ENCODE measurements around the gene USP38.

Gene USP38

DNA sequence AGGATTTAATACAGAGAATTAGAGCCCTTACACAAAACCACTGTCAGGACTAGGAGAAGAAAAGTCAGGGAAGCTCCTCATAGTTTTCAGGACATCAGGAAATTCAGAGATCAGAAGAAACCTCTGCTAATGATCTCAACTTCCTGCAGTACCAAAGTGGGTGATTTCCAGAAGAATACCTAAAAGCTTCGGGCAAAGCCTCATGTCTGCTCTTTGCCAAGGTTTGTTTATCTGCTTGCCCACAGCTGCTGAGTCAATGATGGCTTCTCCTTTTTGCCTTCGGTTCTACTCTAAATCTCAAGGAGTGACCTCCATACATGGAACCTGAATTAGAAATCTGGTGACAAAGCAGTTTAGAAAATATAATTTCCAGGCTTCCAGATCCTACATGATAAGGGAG lies 68.4 kb downstream of the USP38 start:
- Histone ChIP-seq H2AFZ (ENCODE audit: low read depth, low read length, severe bottlenecking) (no peak overlapping the region), H3K36me3 (ENCODE audit: low read length) (no peaks in the 10 kb centered on the region), H3K27me3 (ENCODE audit: low read length) (no peaks in the 10 kb centered on the region), H3K4me3 (ENCODE audit: insufficient read depth, low read length, poor library complexity, severe bottlenecking) (no peak overlapping the region), H3K4me2 (ENCODE audit: low read depth, low read length, poor library complexity, severe bottlenecking) (no peak overlapping the region), H4K20me1 (ENCODE audit: low read depth, low read length) (no peaks in the 10 kb centered on the region), H3F3A (ENCODE audit: insufficient read depth) (no peaks in the 10 kb centered on the region), H3K9me2 (replicated peaks; ENCODE audit: insufficient read depth, low read length) (no peaks in the 10 kb centered on the region), H3K9ac (ENCODE audit: low read length) (no peak overlapping the region), H3K27ac (ENCODE audit: low read depth, low read length) (no peak overlapping the region), H3K9me3 (ENCODE audit: insufficient read depth, low read length) (no peaks in the 10 kb centered on the region), H3K79me2 (ENCODE audit: insufficient read depth, low read length) (no peaks in the 10 kb centered on the region)
- TF ChIP-seq EZH2phosphoT487 (conservative IDR thresholded peaks at IDR 0.05; ENCODE audit: low read length), result no peak
- TF ChIP-seq, protein P1, sequence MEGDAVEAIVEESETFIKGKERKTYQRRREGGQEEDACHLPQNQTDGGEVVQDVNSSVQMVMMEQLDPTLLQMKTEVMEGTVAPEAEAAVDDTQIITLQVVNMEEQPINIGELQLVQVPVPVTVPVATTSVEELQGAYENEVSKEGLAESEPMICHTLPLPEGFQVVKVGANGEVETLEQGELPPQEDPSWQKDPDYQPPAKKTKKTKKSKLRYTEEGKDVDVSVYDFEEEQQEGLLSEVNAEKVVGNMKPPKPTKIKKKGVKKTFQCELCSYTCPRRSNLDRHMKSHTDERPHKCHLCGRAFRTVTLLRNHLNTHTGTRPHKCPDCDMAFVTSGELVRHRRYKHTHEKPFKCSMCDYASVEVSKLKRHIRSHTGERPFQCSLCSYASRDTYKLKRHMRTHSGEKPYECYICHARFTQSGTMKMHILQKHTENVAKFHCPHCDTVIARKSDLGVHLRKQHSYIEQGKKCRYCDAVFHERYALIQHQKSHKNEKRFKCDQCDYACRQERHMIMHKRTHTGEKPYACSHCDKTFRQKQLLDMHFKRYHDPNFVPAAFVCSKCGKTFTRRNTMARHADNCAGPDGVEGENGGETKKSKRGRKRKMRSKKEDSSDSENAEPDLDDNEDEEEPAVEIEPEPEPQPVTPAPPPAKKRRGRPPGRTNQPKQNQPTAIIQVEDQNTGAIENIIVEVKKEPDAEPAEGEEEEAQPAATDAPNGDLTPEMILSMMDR (IDR thresholded peaks at IDR 0.05; ENCODE audit: insufficient read depth, low read length, poor library complexity, severe bottlenecking), result no peak

DNA sequence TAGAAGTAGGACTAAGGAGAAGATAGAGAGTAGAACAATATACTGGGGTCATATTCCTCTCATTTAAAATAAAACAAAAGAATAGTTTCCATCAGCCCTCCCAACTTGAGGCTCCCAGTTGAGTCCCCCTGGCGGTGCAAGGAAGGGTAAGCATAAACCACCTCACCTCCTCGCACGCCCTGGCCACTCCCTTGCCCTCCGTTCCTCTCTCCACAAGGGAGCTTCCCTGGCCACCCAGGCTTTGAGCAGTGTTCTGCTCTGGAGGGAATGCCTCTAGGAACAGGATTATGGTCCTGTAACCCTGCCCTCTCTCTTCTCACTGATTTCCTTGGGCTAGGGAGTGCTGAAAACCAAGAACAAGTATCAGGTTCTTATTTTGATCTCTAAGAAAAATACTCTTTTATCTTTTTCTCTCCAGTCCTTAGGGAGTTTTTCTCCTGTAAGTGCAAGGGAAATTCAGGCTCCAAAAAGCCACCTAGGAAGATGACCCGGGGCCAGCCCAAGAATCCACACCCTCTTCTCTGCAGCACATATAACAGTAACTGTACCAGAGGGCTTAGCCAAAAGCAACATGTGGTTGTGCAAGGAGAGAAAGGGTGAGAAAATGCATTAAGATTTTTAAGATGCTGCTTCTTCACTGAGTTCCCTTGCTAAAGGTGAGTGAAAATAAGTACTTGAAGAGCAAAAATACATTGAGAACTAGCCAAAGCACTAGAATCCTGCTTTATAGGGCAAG lies 69.9 kb downstream of the USP38 start:
- Histone ChIP-seq H3F3A (ENCODE audit: insufficient read depth) (no peaks in the 10 kb centered on the region), H3K79me2 (ENCODE audit: insufficient read depth, low read length) (no peaks in the 10 kb centered on the region), H3K4me3 (ENCODE audit: insufficient read depth, low read length, poor library complexity, severe bottlenecking) (no peak overlapping the region), H4K20me1 (ENCODE audit: low read depth, low read length) (no peaks in the 10 kb centered on the region), H3K27ac (ENCODE audit: low read depth, low read length) (no peak overlapping the region), H3K9me3 (ENCODE audit: insufficient read depth, low read length) (no peaks in the 10 kb centered on the region), H3K36me3 (ENCODE audit: low read length) (no peaks in the 10 kb centered on the region), H2AFZ (ENCODE audit: low read depth, low read length, severe bottlenecking) (no peak overlapping the region), H3K9me2 (replicated peaks; ENCODE audit: insufficient read depth, low read length) (no peaks in the 10 kb centered on the region), H3K9ac (ENCODE audit: low read length) (no peak overlapping the region), H3K4me2 (ENCODE audit: low read depth, low read length, poor library complexity, severe bottlenecking) (no peak overlapping the region), H3K27me3 (ENCODE audit: low read length) (no peaks in the 10 kb centered on the region)
- TF ChIP-seq EZH2phosphoT487 (conservative IDR thresholded peaks at IDR 0.05; ENCODE audit: low read length), result no peak
- TF ChIP-seq, protein P1 (IDR thresholded peaks at IDR 0.05; ENCODE audit: insufficient read depth, low read length, poor library complexity, severe bottlenecking), result no peak

DNA sequence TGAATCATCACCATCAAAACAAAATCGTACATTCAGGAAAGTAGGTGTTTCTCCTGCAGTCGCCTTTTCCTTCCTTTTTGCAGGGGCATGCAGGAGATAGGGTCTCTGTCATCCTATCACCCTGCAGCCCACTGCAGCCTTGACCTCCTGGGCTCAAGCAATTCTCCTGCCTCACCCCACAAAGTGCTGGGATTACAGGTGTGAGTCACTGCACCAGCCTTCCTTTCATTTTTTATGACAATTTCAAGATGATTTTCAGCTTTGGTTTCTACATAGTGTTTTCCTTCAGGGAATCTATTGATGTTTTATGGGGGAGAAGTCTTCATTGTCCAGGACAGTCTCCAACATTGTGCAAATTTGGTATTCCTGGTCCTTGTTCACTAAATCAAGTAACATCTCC lies 71.7 kb downstream of the USP38 start:
- no peak overlapping the region for H3K27ac ChIP-seq (ENCODE audit: low read depth, low read length)
- H3K4me2 ChIP-seq (ENCODE audit: low read depth, low read length, poor library complexity, severe bottlenecking), result no peak overlapping the region
- H3K9me2 ChIP-seq (replicated peaks; ENCODE audit: insufficient read depth, low read length), result no peaks in the 10 kb centered on the region
- H2AFZ ChIP-seq (ENCODE audit: low read depth, low read length, severe bottlenecking), result no peak overlapping the region
- no peaks in the 10 kb centered on the region for H3K9me3 ChIP-seq (ENCODE audit: insufficient read depth, low read length)
- no peak for TF ChIP-seq EZH2phosphoT487 (conservative IDR thresholded peaks at IDR 0.05; ENCODE audit: low read length)
- TF ChIP-seq, protein P1 (IDR thresholded peaks at IDR 0.05; ENCODE audit: insufficient read depth, low read length, poor library complexity, severe bottlenecking), result no peak
- no peak overlapping the region for H3K9ac ChIP-seq (ENCODE audit: low read length)
- no peaks in the 10 kb centered on the region for H3F3A ChIP-seq (ENCODE audit: insufficient read depth)
- H3K79me2 ChIP-seq (ENCODE audit: insufficient read depth, low read length), result no peaks in the 10 kb centered on the region
- H3K27me3 ChIP-seq (ENCODE audit: low read length), result no peaks in the 10 kb centered on the region
- H4K20me1 ChIP-seq (ENCODE audit: low read depth, low read length), result no peaks in the 10 kb centered on the region
- no peaks in the 10 kb centered on the region for H3K36me3 ChIP-seq (ENCODE audit: low read length)
- no peak overlapping the region for H3K4me3 ChIP-seq (ENCODE audit: insufficient read depth, low read length, poor library complexity, severe bottlenecking)
